Measurements from ENCODE around the gene INTS7.
"Not testable (repeated sequence)": the region's sequence is repeated elsewhere in the genome, so short reads cannot be mapped to it uniquely, and the experiment has no call there.

DNA sequence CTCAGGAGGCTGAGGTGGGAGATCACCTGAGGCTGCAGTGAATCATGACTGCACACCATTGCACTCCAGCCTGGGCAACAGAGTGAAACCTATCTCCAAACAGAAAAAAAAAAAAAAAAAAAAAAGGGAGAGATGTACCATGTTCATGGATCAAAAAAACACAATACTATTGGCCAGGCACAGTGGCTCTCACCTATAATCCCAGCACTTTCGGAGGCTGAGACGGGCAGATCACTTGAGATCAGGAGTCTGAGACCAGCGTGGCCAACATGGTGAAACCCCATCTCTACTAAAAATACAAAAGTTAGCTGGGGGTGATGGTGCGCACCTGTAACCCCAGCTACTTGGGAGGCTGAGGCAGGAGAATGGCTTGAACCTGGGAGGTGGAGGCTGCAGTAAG is 37.9 kb downstream of the INTS7 start:
- not testable (repeated sequence) for TF ChIP-seq POLR2A (IDR thresholded peaks at IDR 0.05; ENCODE audit: low read depth, low read length); TAF1 (IDR thresholded peaks at IDR 0.05; ENCODE audit: borderline replicate concordance, low read depth, low read length); POLR2AphosphoS5 (IDR thresholded peaks at IDR 0.05; ENCODE audit: low read depth, low read length)
